ENCODE measurements around the gene PITX2. TPM values are rescaled to one million over a fixed set of nuclear protein-coding genes. Genes with fewer than 3 reads are reported as not detected.

Gene PITX2
- total RNA-seq, 4 donors from 2014 or later = 15.0 to 34.4 (median 24.5) TPM

DNA sequence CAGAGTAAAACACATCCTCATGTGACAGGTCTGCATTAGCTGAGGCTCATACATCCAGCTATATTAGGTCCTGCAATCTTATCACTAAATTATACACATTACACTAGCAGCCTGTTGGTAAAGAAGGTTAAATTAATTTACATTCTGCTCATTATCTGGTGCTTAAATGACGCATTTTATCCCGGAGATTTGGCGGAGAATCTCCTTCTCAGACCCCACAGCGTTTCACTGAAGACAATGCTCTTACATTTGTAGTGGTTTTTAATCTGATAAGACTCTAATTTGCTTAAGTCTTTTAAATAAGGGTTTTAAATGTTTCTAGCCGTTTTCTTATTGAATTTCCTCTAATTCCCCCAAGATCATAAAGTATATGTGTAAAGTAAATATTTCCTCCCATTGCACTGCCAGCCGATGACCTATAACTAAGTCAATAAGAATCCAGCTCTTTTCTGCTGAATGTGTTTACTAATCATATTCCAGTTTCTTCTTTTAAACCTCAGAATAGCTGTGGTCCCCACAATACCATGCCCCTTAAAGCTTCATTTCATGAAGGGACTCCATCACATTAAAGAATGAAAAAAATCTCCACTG, 2.1 kb upstream of the PITX2 start:
- in situ Hi-C loops (cut with MboI; ENCODE audit: low pct_ligation_motif_present in 1 of 4, low pct_unique_long_range_greater_than_20kb in 1 of 4, low sequenced_read_pairs in 3 of 4) = loop anchor here in 3 of 4 donors (25.0 kb wide), 3 partner anchors 337 to 1012 kb away; no protein-coding TSS in a partner anchor
- H3K4me1 ChIP-seq = peaks cover 6 to 34% (median 28%) of the 10 kb centered on the region in 4 donors
- WGBS, 2 donors (ENCODE audit: low coverage in 1 of 2) = 14 to 17% methylated on average over 6 of the region's 6 CpGs
- no peak for DNase-seq
- no peaks in the 10 kb centered on the region for H3K36me3 ChIP-seq
- TF ChIP-seq EP300 (IDR thresholded peaks at IDR 0.05; ENCODE audit: low read depth) (no peak), POLR2A (IDR thresholded peaks at IDR 0.05) (no peak), POLR2AphosphoS5 (IDR thresholded peaks at IDR 0.05) (no peak)
- peaks cover 100% of the 10 kb centered on the region for H3K27me3 ChIP-seq
- intact Hi-C loops (cut with DNase I; ENCODE audit: low total_unique reads) = no loop called here
- H3K9me3 ChIP-seq = no peaks in the 10 kb centered on the region
- H3K27ac ChIP-seq = no peak overlapping the region
- no peak overlapping the region for H3K4me3 ChIP-seq

DNA sequence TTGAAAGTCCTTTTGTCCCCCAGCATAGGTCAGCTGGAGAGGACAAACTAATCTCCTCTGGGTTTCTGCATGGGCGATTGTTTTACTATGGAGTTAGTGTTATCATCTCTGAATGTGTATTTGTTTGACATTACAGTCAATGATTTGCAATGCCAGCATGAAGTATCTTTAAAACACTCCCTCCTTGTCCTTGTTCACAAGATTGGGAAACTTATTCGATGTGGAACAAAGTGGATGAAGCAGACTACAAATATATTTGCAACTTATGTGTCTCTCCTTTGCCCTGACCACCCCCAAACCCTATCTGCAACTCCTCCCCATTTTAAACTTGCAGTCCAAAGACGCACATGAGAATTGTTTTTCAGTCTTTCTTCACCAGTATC, 1.5 kb upstream of the PITX2 start:
- TF ChIP-seq POLR2A (IDR thresholded peaks at IDR 0.05) = no peak
- TF ChIP-seq EP300 (IDR thresholded peaks at IDR 0.05; ENCODE audit: low read depth) = no peak
- no peak for TF ChIP-seq POLR2AphosphoS5 (IDR thresholded peaks at IDR 0.05)
- TF ChIP-seq, protein P1, sequence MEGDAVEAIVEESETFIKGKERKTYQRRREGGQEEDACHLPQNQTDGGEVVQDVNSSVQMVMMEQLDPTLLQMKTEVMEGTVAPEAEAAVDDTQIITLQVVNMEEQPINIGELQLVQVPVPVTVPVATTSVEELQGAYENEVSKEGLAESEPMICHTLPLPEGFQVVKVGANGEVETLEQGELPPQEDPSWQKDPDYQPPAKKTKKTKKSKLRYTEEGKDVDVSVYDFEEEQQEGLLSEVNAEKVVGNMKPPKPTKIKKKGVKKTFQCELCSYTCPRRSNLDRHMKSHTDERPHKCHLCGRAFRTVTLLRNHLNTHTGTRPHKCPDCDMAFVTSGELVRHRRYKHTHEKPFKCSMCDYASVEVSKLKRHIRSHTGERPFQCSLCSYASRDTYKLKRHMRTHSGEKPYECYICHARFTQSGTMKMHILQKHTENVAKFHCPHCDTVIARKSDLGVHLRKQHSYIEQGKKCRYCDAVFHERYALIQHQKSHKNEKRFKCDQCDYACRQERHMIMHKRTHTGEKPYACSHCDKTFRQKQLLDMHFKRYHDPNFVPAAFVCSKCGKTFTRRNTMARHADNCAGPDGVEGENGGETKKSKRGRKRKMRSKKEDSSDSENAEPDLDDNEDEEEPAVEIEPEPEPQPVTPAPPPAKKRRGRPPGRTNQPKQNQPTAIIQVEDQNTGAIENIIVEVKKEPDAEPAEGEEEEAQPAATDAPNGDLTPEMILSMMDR (IDR thresholded peaks at IDR 0.05) = no peak

DNA sequence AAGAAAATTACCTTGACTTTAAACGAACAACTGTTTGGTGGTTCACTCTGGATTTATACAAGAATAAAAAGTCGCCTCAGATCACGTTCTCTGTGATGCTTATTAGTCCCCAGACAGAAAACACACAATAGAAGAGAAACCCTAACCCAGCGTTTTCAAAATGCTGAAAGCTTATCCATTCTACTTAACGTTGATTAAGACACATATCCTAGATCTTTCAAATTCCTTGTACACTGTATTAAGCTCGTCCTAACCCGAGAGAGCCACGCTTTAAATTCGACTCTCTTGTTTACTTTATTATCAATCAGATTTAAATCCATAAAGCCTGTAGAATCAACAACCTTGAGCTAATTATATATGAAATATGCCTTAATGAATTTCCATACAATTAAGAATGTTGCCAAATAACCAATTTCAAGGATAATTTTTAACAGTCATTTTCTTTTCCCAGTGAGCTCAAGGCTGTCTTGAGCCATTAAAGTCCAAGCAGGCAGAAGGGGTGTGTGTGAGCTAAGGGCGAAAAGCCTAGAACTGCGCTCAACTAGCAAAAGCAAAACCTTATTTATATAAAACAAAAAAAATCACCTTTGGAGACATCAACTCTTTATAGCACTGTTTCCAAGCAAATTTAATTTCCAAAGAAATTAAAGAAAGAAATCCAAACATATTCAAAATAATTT, 981 bp upstream of the PITX2 start:
- H3K4me3 ChIP-seq = no peak overlapping the region
- intact Hi-C loops (cut with DNase I; ENCODE audit: low total_unique reads) = no loop called here
- WGBS, 2 donors (ENCODE audit: low coverage in 1 of 2) = 32 to 33% methylated on average over 11 of the region's 11 CpGs
- no peaks in the 10 kb centered on the region for H3K36me3 ChIP-seq
- H3K4me1 ChIP-seq = peaks cover 6 to 45% (median 29%) of the 10 kb centered on the region in 4 donors
- no peaks in the 10 kb centered on the region for H3K9me3 ChIP-seq
- in situ Hi-C loops (cut with MboI; ENCODE audit: low pct_ligation_motif_present in 1 of 4, low pct_unique_long_range_greater_than_20kb in 1 of 4, low sequenced_read_pairs in 3 of 4) = no loop called here
- peak overlapping the region in 1 of 4 donors; percentile 17 for H3K27ac ChIP-seq
- peaks cover 100% of the 10 kb centered on the region for H3K27me3 ChIP-seq
- TF ChIP-seq EP300 (IDR thresholded peaks at IDR 0.05; ENCODE audit: low read depth) = no peak
- TF ChIP-seq, protein P1 (IDR thresholded peaks at IDR 0.05) = no peak
- no peak for TF ChIP-seq POLR2AphosphoS5 (IDR thresholded peaks at IDR 0.05)
- no peak for TF ChIP-seq POLR2A (IDR thresholded peaks at IDR 0.05)
- DNase-seq = no peak

More for the DNA sequence above, 1.5 kb upstream of the PITX2 start:
- Histone ChIP-seq H3K27ac (no peak overlapping the region), H3K4me3 (no peak overlapping the region), H3K9me3 (no peaks in the 10 kb centered on the region), H3K36me3 (no peaks in the 10 kb centered on the region), H3K4me1 (peaks cover 6 to 41% (median 28%) of the 10 kb centered on the region in 4 donors), H3K27me3 (peaks cover 100% of the 10 kb centered on the region)
- 7 to 10% methylated on average over 3 of the region's 3 CpGs for WGBS, 2 donors (ENCODE audit: low coverage in 1 of 2)
- in situ Hi-C loops (cut with MboI; ENCODE audit: low pct_ligation_motif_present in 1 of 4, low pct_unique_long_range_greater_than_20kb in 1 of 4, low sequenced_read_pairs in 3 of 4) (no loop called here), intact Hi-C loops (cut with DNase I; ENCODE audit: low total_unique reads) (no loop called here)
- DNase-seq = no peak

DNA sequence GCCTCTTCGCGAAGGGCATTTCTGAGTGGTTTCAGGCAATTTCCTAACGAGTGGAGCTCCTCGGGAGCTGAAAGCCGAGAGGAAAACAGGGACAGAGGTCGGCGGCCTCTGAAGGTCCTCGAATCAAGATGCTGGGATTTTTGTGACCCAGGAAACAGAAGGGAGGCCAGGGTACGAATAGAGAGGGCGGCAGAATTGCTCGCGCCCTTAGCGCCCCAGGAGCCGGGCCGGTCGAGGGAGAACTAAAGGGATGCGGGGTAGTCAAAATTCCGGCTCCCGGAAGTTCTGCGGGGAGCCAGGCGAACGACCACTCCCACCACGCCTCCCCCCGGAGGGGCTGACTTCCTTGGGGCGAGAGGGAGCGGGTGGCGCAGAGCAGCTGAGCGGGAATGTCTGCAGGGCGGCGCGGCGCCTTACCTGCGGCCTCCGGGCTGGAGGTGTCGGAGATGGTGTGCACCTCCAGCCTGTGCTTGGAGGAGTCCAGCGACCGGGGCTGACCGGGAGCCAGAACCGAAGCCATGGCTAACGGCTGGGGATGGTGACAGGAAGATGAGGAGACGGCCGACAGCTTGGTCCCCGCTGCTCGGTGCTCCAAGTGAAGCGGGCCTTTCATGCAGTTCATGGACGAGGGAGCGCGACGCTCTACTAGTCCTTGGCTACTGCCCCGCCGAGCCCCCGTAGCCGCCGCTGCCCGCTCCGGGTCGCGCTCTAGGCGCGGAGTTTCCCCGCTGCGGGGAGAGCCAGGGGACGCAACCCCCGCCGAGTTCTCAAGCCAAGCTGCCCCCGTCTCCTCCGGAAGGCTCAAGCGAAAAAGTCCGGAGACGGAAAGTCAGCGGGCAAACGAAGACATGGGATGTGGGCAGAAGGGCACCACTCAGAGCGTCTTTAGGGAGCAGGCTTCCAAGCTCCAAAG, 782 bp downstream of the PITX2 start:
- H3K27me3 ChIP-seq = peaks cover 100% of the 10 kb centered on the region
- H3K4me1 ChIP-seq = peaks cover 6 to 49% (median 32%) of the 10 kb centered on the region in 4 donors
- peak overlapping the region; percentile 19 to 53 (median 31) for H3K4me3 ChIP-seq
- TF ChIP-seq, protein P1 (IDR thresholded peaks at IDR 0.05) = no peak
- TF ChIP-seq EP300 (IDR thresholded peaks at IDR 0.05; ENCODE audit: low read depth) (no peak), POLR2AphosphoS5 (IDR thresholded peaks at IDR 0.05) (no peak), POLR2A (IDR thresholded peaks at IDR 0.05) (no peak)
- in situ Hi-C loops (cut with MboI; ENCODE audit: low pct_ligation_motif_present in 1 of 4, low pct_unique_long_range_greater_than_20kb in 1 of 4, low sequenced_read_pairs in 3 of 4) (no loop called here), intact Hi-C loops (cut with DNase I; ENCODE audit: low total_unique reads) (no loop called here)
- peak overlapping the region in 1 of 4 donors; percentile 59 for H3K27ac ChIP-seq
- DNase-seq = no peak
- 19% methylated on average over 52 of the region's 73 CpGs; no CpG with 5 or more reads in 1 of the 2 donors for WGBS, 2 donors (ENCODE audit: low coverage in 1 of 2)
- no peaks in the 10 kb centered on the region for H3K9me3 ChIP-seq
- H3K36me3 ChIP-seq = no peaks in the 10 kb centered on the region

Measured in transverse colon (tissue), 4 donors.